SU-DHL-6 (cell line): Measurements from ENCODE around the gene TOX2.

Experiments
- H2AFZ ChIP-seq: fragments of 200-600 bp; sonication (generic); 2 replicates; pipeline ENCODE4 v1.6.1; 2014; ENCODE audit warnings: low read depth, mild to moderate bottlenecking, moderate library complexity, mixed read lengths, antibody characterized with exemption, low read length; ENCODE audit not compliant: severe bottlenecking
- H3F3A ChIP-seq: fragments of 200-600 bp; shearing (Covaris generic); 2 replicates; pipeline ENCODE4 v1.6.0; 2016; ENCODE audit warnings: antibody characterized with exemption, mild to moderate bottlenecking; ENCODE audit not compliant: insufficient read depth
- H3K27ac ChIP-seq: fragments of 200-600 bp; sonication (generic); 2 replicates; pipeline ENCODE4 v1.5.1; 2016; ENCODE audit warnings: low read depth, mild to moderate bottlenecking, low read length, moderate library complexity, mixed read lengths
- H3K27me3 ChIP-seq: fragments of 200-600 bp; sonication (generic), shearing (Covaris generic); 2 replicates; pipeline ENCODE4 v1.6.0; 2014; ENCODE audit warnings: mild to moderate bottlenecking, low read length
- H3K36me3 ChIP-seq: fragments of 200-600 bp; sonication (generic); 2 replicates; pipeline ENCODE4 v1.6.1; 2014; ENCODE audit warnings: mild to moderate bottlenecking, low read length, mixed read lengths
- H3K4me2 ChIP-seq: fragments of 300-600, 200-600 bp; shearing (Covaris generic), sonication (generic); 2 replicates; pipeline ENCODE4 v1.6.0; 2014; ENCODE audit warnings: low read length, low read depth, mild to moderate bottlenecking; ENCODE audit not compliant: poor library complexity, severe bottlenecking
- H3K4me3 ChIP-seq: fragments of 200-600 bp; sonication (generic); 2 replicates; pipeline ENCODE4 v1.5.1; 2014; ENCODE audit warnings: antibody characterized with exemption, low read length, mild to moderate bottlenecking, mixed read lengths; ENCODE audit not compliant: insufficient read depth, poor library complexity, severe bottlenecking
- H3K79me2 ChIP-seq: fragments of 200-600 bp; sonication (generic); 2 replicates; pipeline ENCODE4 v1.6.1; 2014; ENCODE audit warnings: mild to moderate bottlenecking, low read length, moderate library complexity; ENCODE audit not compliant: insufficient read depth
- H3K9ac ChIP-seq: fragments of 200-600 bp; sonication (generic); 2 replicates; pipeline ENCODE4 v1.7.0; 2014; ENCODE audit warnings: mild to moderate bottlenecking, low read length
- H3K9me2 ChIP-seq: fragments of 200-600 bp; sonication (generic); replicated peaks from 2 replicates; pipeline ENCODE4 v1.6.1; 2014; ENCODE audit warnings: low read length; ENCODE audit not compliant: insufficient read depth
- H3K9me3 ChIP-seq: fragments of 200-600 bp; sonication (generic); 2 replicates; pipeline ENCODE4 v1.6.1; 2014; ENCODE audit warnings: low read length, mixed read lengths; ENCODE audit not compliant: insufficient read depth
- H4K20me1 ChIP-seq: fragments of 200-600 bp; sonication (generic); 2 replicates; pipeline ENCODE4 v1.6.1; 2014; ENCODE audit warnings: low read depth, mild to moderate bottlenecking, antibody characterized with exemption, low read length, moderate library complexity, mixed read lengths
- EZH2phosphoT487 ChIP-seq: fragments of 200-600 bp; sonication (generic), shearing (Covaris generic); conservative IDR thresholded peaks from 2 replicates; pipeline ENCODE4 v1.6.1; 2018; ENCODE audit warnings: mild to moderate bottlenecking, antibody characterized with exemption, low read length, moderate library complexity, mixed read lengths
- TF ChIP-seq, protein P1 (sequence below): fragments of 200-600 bp; sonication (generic); IDR thresholded peaks from one replicate; pipeline ENCODE4 v1.5.1; 2017; ENCODE audit warnings: antibody characterized with exemption, mild to moderate bottlenecking, low read length, moderate library complexity; ENCODE audit not compliant: insufficient read depth, poor library complexity, severe bottlenecking

TOX2 gene

DNA sequence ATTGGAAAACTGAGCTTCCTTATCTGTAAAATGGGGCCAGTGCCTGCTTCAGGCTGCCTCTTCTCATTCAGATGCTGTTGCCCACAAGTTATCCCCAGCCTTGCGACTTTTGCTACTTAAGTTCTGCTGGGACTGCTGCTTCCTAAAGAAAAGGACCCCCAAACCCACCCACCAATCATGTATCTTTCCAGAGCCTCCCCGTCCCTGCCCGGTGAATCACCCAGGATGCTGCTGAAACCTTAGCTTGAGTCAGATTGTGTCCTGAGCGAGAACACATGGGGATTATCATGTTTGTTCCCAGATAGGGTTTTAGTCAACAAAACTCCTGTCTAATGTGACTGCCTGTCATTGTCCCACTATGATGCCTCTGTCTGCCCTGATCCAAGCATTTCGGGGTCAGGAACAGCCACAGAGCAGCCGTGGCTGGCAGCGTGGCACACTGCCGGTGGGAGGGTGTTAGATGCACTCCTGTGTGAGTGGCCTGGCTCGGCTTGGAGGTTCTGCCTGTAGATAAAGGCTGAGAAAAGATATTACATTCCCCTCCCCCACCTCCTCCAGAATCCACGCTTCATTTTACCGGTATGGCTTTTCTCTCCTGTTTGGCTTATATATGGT lies 79.9 kb downstream of the TOX2 start:
- Histone ChIP-seq H3K4me2 (no peak overlapping the region), H3K9me2 (no peaks in the 10 kb centered on the region), H3F3A (no peaks in the 10 kb centered on the region), H3K9ac (no peak overlapping the region), H2AFZ (no peak overlapping the region), H4K20me1 (no peaks in the 10 kb centered on the region), H3K27me3 (no peaks in the 10 kb centered on the region), H3K27ac (no peak overlapping the region), H3K79me2 (no peaks in the 10 kb centered on the region), H3K9me3 (no peaks in the 10 kb centered on the region), H3K4me3 (no peak overlapping the region), H3K36me3 (no peaks in the 10 kb centered on the region)
- TF ChIP-seq EZH2phosphoT487 = no peak
- TF ChIP-seq, protein P1, sequence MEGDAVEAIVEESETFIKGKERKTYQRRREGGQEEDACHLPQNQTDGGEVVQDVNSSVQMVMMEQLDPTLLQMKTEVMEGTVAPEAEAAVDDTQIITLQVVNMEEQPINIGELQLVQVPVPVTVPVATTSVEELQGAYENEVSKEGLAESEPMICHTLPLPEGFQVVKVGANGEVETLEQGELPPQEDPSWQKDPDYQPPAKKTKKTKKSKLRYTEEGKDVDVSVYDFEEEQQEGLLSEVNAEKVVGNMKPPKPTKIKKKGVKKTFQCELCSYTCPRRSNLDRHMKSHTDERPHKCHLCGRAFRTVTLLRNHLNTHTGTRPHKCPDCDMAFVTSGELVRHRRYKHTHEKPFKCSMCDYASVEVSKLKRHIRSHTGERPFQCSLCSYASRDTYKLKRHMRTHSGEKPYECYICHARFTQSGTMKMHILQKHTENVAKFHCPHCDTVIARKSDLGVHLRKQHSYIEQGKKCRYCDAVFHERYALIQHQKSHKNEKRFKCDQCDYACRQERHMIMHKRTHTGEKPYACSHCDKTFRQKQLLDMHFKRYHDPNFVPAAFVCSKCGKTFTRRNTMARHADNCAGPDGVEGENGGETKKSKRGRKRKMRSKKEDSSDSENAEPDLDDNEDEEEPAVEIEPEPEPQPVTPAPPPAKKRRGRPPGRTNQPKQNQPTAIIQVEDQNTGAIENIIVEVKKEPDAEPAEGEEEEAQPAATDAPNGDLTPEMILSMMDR = no peak

DNA sequence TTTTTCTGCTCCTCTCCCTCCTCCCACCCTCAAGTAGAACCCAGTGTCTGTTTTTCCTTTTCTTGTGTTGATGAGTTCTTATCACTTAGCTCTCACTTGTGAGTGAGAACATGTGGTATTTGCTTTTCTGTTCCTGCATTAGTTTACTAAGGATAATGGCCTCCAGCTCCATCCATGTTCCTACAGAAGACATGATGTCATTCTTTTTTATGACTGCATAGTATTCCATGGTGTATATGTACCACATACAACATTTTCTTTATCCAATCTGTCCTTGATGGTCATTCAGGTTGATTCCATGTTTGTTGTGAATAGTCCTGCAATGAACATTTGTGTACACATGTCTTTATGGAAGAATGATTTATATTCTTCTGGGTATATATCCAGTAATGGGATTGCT lies 81.0 kb downstream of the TOX2 start:
- H3F3A ChIP-seq = no peaks in the 10 kb centered on the region
- no peaks in the 10 kb centered on the region for H3K9me3 ChIP-seq
- H3K27me3 ChIP-seq = no peaks in the 10 kb centered on the region

DNA sequence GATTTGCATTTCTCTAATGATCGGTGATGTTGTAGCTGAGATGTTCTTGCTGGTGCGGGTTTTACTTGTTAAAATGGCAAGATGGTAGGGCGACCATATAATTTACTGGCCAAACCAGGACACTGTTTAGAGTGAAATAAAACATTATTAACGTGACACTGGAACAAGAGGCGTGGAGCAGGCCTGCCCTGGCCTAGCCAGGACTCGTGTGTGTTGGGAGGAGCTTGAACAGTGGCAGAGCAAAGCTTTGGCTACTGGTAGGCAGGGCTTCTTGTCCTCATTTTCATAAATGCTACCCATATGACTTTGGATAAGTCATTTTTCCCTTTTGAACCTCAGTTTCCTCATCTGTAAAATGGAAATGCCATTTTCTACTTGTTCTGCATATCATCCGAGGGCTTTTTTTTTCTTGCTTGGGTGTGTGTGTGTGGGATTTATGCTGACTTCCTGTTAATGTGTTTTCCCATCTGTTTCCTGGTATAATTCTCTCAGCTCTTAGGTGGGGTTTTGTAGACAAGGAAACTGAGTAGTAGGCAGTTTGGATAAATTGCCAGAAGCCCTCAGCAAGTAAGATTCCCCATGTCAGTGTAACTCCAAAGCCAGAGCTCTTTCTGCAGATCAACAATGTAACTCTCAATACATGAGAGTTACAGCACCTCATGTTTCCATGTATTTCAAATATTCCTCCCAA lies 81.7 kb downstream of the TOX2 start:
- Histone ChIP-seq H3K9ac (no peak overlapping the region), H3K79me2 (no peaks in the 10 kb centered on the region), H3K9me2 (no peaks in the 10 kb centered on the region)

More for the DNA sequence above, 81.0 kb downstream of the TOX2 start:
- Histone ChIP-seq H3K27ac (no peak overlapping the region), H3K36me3 (no peaks in the 10 kb centered on the region), H2AFZ (no peak overlapping the region), H3K9me2 (no peaks in the 10 kb centered on the region), H3K79me2 (no peaks in the 10 kb centered on the region), H3K4me3 (no peak overlapping the region), H4K20me1 (no peaks in the 10 kb centered on the region), H3K4me2 (no peak overlapping the region), H3K9ac (no peak overlapping the region)
- TF ChIP-seq, protein P1 = no peak
- no peak for TF ChIP-seq EZH2phosphoT487

More for the DNA sequence above, 81.7 kb downstream of the TOX2 start:
- Histone ChIP-seq H3K9me3 (no peaks in the 10 kb centered on the region), H2AFZ (no peak overlapping the region), H3K4me2 (no peak overlapping the region), H3K36me3 (no peaks in the 10 kb centered on the region), H3F3A (no peaks in the 10 kb centered on the region), H3K27me3 (no peaks in the 10 kb centered on the region), H3K4me3 (no peak overlapping the region), H4K20me1 (no peaks in the 10 kb centered on the region), H3K27ac (no peak overlapping the region)
- no peak for TF ChIP-seq EZH2phosphoT487
- TF ChIP-seq, protein P1 = no peak
